ENCODE measurements around the gene MET.

MET gene

DNA sequence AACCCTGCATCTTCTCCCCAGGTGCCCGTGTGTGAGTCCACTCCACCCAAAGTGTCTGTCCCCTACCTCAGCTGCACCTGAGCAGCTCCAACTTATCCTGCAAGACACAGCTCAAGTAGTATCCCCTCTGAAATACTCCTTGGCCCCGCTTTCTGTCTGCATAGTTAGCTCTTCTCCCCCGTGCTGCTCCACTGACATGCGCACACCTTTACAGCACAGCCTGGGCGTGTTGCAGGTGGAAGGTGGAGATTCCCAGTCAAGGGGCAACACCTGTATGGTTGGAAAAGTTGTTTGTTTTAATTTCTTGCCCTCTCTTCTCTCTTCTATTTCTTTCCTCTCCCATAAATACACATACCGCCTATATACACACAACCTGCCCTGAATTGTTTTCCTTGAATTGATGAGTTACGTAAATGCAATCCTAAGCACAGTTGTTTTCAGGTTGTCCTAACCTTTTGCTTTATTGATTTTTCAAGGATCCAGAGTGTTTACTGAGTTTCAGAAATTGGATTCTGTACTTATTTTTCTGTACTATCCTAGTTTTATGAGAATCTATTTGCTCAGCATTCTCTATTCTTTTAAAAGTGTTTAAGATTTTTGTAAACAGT, 14.9 kb downstream of the MET start:
- H3K27ac ChIP-seq (ENCODE audit: low read depth, low read length), result no peak overlapping the region
- no peaks in the 10 kb centered on the region for H3K4me1 ChIP-seq (ENCODE audit: insufficient read depth, low read length)
- H3K27me3 ChIP-seq (ENCODE audit: control insufficient read depth in 1 of 2, insufficient read depth in 2 of 2, low read length in 2 of 2), result no peaks in the 10 kb centered on the region
- H3K9me3 ChIP-seq (ENCODE audit: low read length), result no peaks in the 10 kb centered on the region
- H3K9ac ChIP-seq (ENCODE audit: low read length), result no peak overlapping the region
- H3K4me3 ChIP-seq (ENCODE audit: low read depth in 1 of 2, low read length in 2 of 2), result no peak overlapping the region
- no peaks in the 10 kb centered on the region for H3K36me3 ChIP-seq (ENCODE audit: insufficient read depth, low read length)

DNA sequence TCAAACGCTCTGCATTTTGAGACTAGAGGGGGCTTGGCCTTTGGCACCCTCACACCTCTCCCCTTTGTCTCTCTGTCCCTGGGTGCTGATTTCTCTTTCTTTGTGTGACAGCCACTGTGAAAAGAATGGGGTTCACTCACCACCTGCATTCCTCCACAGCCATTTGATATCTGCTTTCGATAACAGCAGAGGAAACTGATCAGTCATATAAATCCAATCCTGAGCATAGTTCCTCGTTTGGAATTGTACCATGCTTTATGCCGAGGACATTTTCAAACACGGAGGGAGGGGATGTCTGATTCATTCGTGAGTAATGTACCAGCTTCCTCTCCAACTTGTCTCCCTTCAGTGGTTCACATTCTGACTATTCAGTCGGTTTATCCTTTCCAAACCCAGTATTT, 15.8 kb downstream of the MET start:
- no peak overlapping the region for H3K9ac ChIP-seq (ENCODE audit: low read length)
- H3K27ac ChIP-seq (ENCODE audit: low read depth, low read length), result no peak overlapping the region
- H3K4me3 ChIP-seq (ENCODE audit: low read depth in 1 of 2, low read length in 2 of 2), result no peak overlapping the region
- H3K36me3 ChIP-seq (ENCODE audit: insufficient read depth, low read length), result no peaks in the 10 kb centered on the region
- H3K4me1 ChIP-seq (ENCODE audit: insufficient read depth, low read length), result no peaks in the 10 kb centered on the region
- no peaks in the 10 kb centered on the region for H3K9me3 ChIP-seq (ENCODE audit: low read length)
- no peaks in the 10 kb centered on the region for H3K27me3 ChIP-seq (ENCODE audit: control insufficient read depth in 1 of 2, insufficient read depth in 2 of 2, low read length in 2 of 2)

DNA sequence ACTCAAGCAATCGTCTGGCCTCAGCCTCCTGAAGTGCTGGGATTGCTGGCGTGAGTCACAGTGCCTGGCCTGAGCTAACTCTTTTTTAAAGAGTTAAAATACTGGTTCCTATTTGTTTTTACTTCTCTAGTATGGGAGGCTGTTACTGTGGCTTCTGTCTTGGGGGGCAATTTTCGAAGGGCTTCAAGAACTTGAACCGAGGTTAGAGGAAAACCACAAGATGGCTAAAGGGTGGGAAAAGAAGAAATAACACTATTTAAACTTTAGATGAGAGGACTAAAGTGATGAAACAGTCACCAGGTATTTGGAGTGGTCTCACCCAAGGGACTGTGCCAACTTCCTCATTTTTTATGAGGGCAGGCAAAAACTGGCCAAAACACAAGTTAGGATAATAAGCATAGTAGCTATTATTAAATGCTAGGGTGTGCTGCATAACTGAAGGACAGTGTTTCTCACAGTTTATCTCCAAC, 17.8 kb downstream of the MET start:
- H3K9me3 ChIP-seq (ENCODE audit: low read length), result no peaks in the 10 kb centered on the region
- no peak overlapping the region for H3K27ac ChIP-seq (ENCODE audit: low read depth, low read length)
- no peaks in the 10 kb centered on the region for H3K36me3 ChIP-seq (ENCODE audit: insufficient read depth, low read length)
- no peaks in the 10 kb centered on the region for H3K4me1 ChIP-seq (ENCODE audit: insufficient read depth, low read length)
- no peak overlapping the region for H3K9ac ChIP-seq (ENCODE audit: low read length)
- H3K27me3 ChIP-seq (ENCODE audit: control insufficient read depth in 1 of 2, insufficient read depth in 2 of 2, low read length in 2 of 2), result no peaks in the 10 kb centered on the region
- H3K4me3 ChIP-seq (ENCODE audit: low read depth in 1 of 2, low read length in 2 of 2), result no peak overlapping the region

DNA sequence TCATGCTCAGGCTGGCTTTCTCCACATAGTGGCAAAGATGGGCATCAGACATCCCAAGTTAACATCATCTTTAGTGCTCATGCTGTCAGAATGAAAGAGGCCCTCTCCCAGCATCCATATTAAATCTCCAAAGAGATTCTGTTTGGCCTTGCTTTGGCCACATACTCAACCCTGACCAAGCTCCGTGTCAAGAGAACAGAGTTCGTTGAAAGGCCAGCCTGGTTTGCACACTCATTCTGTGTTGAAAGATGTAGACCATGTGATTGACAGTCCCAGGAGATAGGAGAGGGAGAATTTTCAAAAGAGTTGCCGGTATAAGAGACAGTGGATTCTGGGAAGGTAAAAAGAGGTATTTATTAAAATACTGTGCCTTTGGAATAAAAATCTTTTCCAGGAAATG, 19.7 kb downstream of the MET start:
- no peaks in the 10 kb centered on the region for H3K9me3 ChIP-seq (ENCODE audit: low read length)
- H3K27me3 ChIP-seq (ENCODE audit: control insufficient read depth in 1 of 2, insufficient read depth in 2 of 2, low read length in 2 of 2), result no peaks in the 10 kb centered on the region
- H3K4me3 ChIP-seq (ENCODE audit: low read depth in 1 of 2, low read length in 2 of 2), result no peak overlapping the region
- H3K27ac ChIP-seq (ENCODE audit: low read depth, low read length), result no peak overlapping the region
- no peaks in the 10 kb centered on the region for H3K36me3 ChIP-seq (ENCODE audit: insufficient read depth, low read length)
- H3K9ac ChIP-seq (ENCODE audit: low read length), result no peak overlapping the region
- no peaks in the 10 kb centered on the region for H3K4me1 ChIP-seq (ENCODE audit: insufficient read depth, low read length)

DNA sequence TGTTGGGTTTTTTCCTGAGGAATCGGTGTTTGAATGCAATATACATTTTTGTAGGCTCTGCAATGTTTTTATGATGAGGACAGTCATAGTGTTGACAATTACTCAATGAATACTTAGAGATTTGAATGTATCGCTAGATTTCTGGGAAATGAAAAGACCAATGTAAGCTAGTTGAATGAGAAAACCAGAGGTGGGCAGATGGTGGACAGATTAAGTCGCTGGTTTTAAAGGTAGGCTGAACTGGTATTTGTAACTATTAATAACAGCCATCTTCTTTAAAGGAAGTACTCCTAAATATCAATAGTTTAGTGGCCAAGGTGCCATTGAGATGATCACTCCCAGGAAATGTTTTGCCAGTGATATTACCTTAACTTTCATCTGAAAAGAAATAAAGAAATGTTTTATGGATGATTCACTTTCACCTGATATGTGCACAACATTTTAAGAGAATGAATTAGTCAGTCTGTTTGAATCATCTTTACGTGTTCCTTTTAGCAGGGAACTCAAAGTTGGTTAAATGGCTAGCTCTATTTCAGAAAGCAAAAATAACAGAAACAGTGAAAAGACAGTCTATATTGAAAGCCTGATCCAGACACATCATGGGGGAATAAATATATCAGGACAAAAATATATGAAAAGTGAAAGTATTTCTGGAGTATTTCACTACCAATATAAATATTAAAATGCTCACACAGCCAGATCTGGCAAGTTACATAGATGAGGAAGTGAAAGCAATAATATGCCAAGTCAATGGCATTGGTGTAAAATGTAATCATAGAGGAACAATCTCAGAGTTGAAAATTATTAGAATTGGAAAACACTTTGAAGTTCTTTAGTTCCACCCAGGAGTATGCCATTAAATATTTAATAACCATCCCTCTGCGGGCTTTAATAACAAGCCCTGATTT, 20.7 kb downstream of the MET start:
- H3K27me3 ChIP-seq (ENCODE audit: control insufficient read depth in 1 of 2, insufficient read depth in 2 of 2, low read length in 2 of 2), result no peaks in the 10 kb centered on the region
- no peak overlapping the region for H3K4me3 ChIP-seq (ENCODE audit: low read depth in 1 of 2, low read length in 2 of 2)
- H3K4me1 ChIP-seq (ENCODE audit: insufficient read depth, low read length), result no peaks in the 10 kb centered on the region
- H3K9ac ChIP-seq (ENCODE audit: low read length), result no peak overlapping the region
- no peaks in the 10 kb centered on the region for H3K36me3 ChIP-seq (ENCODE audit: insufficient read depth, low read length)
- H3K9me3 ChIP-seq (ENCODE audit: low read length), result no peaks in the 10 kb centered on the region
- no peak overlapping the region for H3K27ac ChIP-seq (ENCODE audit: low read depth, low read length)

DNA sequence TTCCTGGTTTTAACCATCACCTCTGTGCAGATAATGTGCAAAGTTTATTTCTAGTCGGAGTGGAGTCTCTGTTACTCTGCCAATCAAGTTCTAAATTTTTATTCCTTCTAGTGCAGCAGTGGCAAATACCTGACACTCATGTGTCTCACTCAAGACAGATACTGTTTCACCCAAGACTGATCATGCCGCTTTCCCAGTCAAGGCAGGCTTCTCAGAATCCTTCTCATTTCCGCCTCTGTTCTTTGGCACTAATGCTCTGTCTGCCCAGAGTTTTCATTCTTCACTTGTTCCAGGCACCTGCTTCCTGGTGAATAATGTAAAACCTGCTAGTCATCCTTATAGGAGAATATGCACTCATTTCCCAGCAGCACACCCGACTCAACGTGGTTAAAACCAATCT, 24.7 kb downstream of the MET start:
- no peaks in the 10 kb centered on the region for H3K27me3 ChIP-seq (ENCODE audit: control insufficient read depth in 1 of 2, insufficient read depth in 2 of 2, low read length in 2 of 2)
- no peaks in the 10 kb centered on the region for H3K4me1 ChIP-seq (ENCODE audit: insufficient read depth, low read length)
- no peak overlapping the region for H3K27ac ChIP-seq (ENCODE audit: low read depth, low read length)
- H3K9me3 ChIP-seq (ENCODE audit: low read length), result no peaks in the 10 kb centered on the region
- no peaks in the 10 kb centered on the region for H3K36me3 ChIP-seq (ENCODE audit: insufficient read depth, low read length)
- H3K9ac ChIP-seq (ENCODE audit: low read length), result no peak overlapping the region
- no peak overlapping the region for H3K4me3 ChIP-seq (ENCODE audit: low read depth in 1 of 2, low read length in 2 of 2)

DNA sequence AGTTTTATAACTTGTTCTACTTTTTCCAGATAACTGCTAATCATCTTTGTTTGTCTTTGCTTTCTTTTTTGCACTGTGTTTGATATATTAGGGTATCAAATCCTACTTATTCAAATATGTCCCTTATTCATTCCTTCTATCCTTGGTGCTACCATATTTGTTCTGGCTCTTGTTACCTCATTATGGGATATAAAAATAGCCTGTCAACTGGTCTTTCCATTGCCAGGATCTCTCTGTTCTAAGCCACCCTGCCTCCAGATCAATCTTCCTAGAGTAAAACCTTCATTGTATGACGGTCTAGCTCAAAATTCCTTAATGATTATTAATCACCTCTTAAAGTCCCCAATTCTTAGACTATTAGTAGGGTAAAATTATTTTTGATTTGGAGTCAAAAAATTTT, 25.2 kb downstream of the MET start:
- Histone ChIP-seq H3K9ac (ENCODE audit: low read length) (no peak overlapping the region), H3K27ac (ENCODE audit: low read depth, low read length) (no peak overlapping the region), H3K36me3 (ENCODE audit: insufficient read depth, low read length) (no peaks in the 10 kb centered on the region), H3K27me3 (ENCODE audit: control insufficient read depth in 1 of 2, insufficient read depth in 2 of 2, low read length in 2 of 2) (no peaks in the 10 kb centered on the region), H3K4me3 (ENCODE audit: low read depth in 1 of 2, low read length in 2 of 2) (no peak overlapping the region), H3K4me1 (ENCODE audit: insufficient read depth, low read length) (no peaks in the 10 kb centered on the region), H3K9me3 (ENCODE audit: low read length) (no peaks in the 10 kb centered on the region)

DNA sequence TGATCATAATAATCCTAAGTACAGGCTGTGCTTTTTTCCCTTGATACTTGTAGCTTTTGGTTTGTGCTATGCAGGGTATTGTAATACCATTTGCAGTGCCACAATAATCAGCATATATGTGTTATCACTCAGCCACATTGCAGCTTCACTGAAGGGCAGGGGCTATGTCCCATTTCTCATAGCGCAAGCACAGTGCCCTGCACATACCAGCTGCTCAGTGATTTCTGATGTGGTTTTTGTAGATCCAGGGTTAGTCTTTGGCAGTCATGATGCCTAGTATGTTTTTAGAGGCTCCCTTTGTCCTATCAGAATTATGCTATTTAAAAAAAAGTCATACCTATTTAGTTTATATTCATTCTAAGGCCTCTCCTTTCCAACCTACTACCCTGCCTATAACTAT, 25.8 kb downstream of the MET start:
- Histone ChIP-seq H3K9ac (ENCODE audit: low read length) (no peak overlapping the region), H3K36me3 (ENCODE audit: insufficient read depth, low read length) (no peaks in the 10 kb centered on the region), H3K27me3 (ENCODE audit: control insufficient read depth in 1 of 2, insufficient read depth in 2 of 2, low read length in 2 of 2) (no peaks in the 10 kb centered on the region), H3K4me1 (ENCODE audit: insufficient read depth, low read length) (no peaks in the 10 kb centered on the region), H3K27ac (ENCODE audit: low read depth, low read length) (no peak overlapping the region), H3K9me3 (ENCODE audit: low read length) (no peaks in the 10 kb centered on the region), H3K4me3 (ENCODE audit: low read depth in 1 of 2, low read length in 2 of 2) (no peak overlapping the region)

DNA sequence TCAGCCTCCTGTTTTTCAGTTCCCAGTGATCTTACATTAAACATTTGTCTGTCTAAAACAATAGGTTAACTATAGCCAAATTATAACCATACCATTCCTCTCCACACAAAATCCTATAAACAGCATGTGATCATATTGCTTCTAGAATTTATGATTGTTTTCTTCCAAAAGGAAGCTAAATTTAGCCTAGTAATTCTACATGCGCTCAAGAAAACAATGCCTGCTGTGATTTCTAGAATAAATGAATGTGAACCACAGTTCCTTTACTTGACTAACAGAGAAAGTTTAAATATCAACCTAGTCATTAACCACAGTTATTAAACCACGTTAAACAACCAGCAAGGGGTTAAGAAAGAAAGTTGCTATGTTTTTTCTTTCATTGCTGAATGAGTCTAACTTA, 26.4 kb downstream of the MET start:
- H3K27me3 ChIP-seq (ENCODE audit: control insufficient read depth in 1 of 2, insufficient read depth in 2 of 2, low read length in 2 of 2), result no peaks in the 10 kb centered on the region
- H3K27ac ChIP-seq (ENCODE audit: low read depth, low read length), result no peak overlapping the region
- H3K4me1 ChIP-seq (ENCODE audit: insufficient read depth, low read length), result no peaks in the 10 kb centered on the region
- no peaks in the 10 kb centered on the region for H3K36me3 ChIP-seq (ENCODE audit: insufficient read depth, low read length)
- H3K9ac ChIP-seq (ENCODE audit: low read length), result no peak overlapping the region
- H3K9me3 ChIP-seq (ENCODE audit: low read length), result no peaks in the 10 kb centered on the region
- H3K4me3 ChIP-seq (ENCODE audit: low read depth in 1 of 2, low read length in 2 of 2), result no peak overlapping the region

DNA sequence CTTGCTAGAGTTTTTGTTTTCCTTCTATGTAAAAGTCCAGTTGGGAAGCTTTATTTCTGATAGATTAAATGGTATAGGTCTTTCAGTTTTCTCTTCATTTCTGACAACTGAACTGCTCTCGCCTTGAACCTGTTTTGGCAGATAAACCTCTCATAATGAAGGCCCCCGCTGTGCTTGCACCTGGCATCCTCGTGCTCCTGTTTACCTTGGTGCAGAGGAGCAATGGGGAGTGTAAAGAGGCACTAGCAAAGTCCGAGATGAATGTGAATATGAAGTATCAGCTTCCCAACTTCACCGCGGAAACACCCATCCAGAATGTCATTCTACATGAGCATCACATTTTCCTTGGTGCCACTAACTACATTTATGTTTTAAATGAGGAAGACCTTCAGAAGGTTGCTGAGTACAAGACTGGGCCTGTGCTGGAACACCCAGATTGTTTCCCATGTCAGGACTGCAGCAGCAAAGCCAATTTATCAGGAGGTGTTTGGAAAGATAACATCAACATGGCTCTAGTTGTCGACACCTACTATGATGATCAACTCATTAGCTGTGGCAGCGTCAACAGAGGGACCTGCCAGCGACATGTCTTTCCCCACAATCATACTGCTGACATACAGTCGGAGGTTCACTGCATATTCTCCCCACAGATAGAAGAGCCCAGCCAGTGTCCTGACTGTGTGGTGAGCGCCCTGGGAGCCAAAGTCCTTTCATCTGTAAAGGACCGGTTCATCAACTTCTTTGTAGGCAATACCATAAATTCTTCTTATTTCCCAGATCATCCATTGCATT, 27.1 kb downstream of the MET start:
- H3K4me3 ChIP-seq (ENCODE audit: low read depth in 1 of 2, low read length in 2 of 2), result no peak overlapping the region
- H3K27ac ChIP-seq (ENCODE audit: low read depth, low read length), result no peak overlapping the region
- no peak overlapping the region for H3K9ac ChIP-seq (ENCODE audit: low read length)
- H3K9me3 ChIP-seq (ENCODE audit: low read length), result no peaks in the 10 kb centered on the region
- no peaks in the 10 kb centered on the region for H3K4me1 ChIP-seq (ENCODE audit: insufficient read depth, low read length)
- no peaks in the 10 kb centered on the region for H3K36me3 ChIP-seq (ENCODE audit: insufficient read depth, low read length)
- H3K27me3 ChIP-seq (ENCODE audit: control insufficient read depth in 1 of 2, insufficient read depth in 2 of 2, low read length in 2 of 2), result no peaks in the 10 kb centered on the region

DNA sequence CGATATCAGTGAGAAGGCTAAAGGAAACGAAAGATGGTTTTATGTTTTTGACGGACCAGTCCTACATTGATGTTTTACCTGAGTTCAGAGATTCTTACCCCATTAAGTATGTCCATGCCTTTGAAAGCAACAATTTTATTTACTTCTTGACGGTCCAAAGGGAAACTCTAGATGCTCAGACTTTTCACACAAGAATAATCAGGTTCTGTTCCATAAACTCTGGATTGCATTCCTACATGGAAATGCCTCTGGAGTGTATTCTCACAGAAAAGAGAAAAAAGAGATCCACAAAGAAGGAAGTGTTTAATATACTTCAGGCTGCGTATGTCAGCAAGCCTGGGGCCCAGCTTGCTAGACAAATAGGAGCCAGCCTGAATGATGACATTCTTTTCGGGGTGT, 27.7 kb downstream of the MET start:
- Histone ChIP-seq H3K36me3 (ENCODE audit: insufficient read depth, low read length) (no peaks in the 10 kb centered on the region), H3K27me3 (ENCODE audit: control insufficient read depth in 1 of 2, insufficient read depth in 2 of 2, low read length in 2 of 2) (no peaks in the 10 kb centered on the region), H3K9me3 (ENCODE audit: low read length) (no peaks in the 10 kb centered on the region), H3K4me1 (ENCODE audit: insufficient read depth, low read length) (no peaks in the 10 kb centered on the region), H3K4me3 (ENCODE audit: low read depth in 1 of 2, low read length in 2 of 2) (no peak overlapping the region), H3K27ac (ENCODE audit: low read depth, low read length) (no peak overlapping the region), H3K9ac (ENCODE audit: low read length) (no peak overlapping the region)
